Measurements from ENCODE around the gene HNRNPA1.

DNA sequence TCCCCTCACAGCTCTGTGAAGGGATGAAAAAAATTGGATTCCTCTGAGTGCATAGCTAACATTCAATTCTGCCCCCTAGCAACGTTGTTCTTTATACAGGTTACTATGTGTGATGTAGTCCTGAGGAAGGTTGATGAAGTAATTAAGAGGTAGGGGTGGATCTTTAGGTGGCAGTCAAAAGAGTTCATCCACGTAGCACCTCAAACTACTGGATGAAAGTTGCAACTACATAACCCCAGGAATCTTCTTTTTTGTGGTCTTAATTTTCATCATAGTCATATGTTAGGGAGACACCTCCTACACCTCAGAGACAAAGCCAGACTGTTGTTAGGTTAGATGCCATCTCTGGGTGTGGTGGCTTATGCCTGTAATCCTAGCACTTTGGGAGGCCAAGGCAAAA lies 30.5 kb downstream of the HNRNPA1 start:
- no peak for TF ChIP-seq CTCF (IDR thresholded peaks at IDR 0.05; ENCODE audit: extremely low read depth in 1 of 2, insufficient read depth in 1 of 2, low read depth in 1 of 2, low read length in 2 of 2)
- TF ChIP-seq POLR2A (IDR thresholded peaks at IDR 0.05; ENCODE audit: low read depth, low read length), result no peak
- TF ChIP-seq JUN (IDR thresholded peaks at IDR 0.05; ENCODE audit: borderline replicate concordance, insufficient read depth, insufficient read length, low read depth), result no peak
- TF ChIP-seq EZH2 (IDR thresholded peaks at IDR 0.05; ENCODE audit: borderline replicate concordance, low read depth, low read length, severe bottlenecking), result no peak
- TF ChIP-seq POLR2AphosphoS5 (IDR thresholded peaks at IDR 0.05; ENCODE audit: insufficient read depth, low read depth, low read length), result no peak
- TF ChIP-seq, protein P1, sequence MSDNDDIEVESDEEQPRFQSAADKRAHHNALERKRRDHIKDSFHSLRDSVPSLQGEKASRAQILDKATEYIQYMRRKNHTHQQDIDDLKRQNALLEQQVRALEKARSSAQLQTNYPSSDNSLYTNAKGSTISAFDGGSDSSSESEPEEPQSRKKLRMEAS (IDR thresholded peaks at IDR 0.05; ENCODE audit: insufficient read depth, insufficient read length), result no peak
- TF ChIP-seq FOS (IDR thresholded peaks at IDR 0.05; ENCODE audit: borderline replicate concordance, insufficient read depth, low read length), result no peak
- no peak for TF ChIP-seq MYC (IDR thresholded peaks at IDR 0.05; ENCODE audit: low read depth, low read length)
- TF ChIP-seq GATA2 (IDR thresholded peaks at IDR 0.05; ENCODE audit: insufficient read depth, insufficient read length, low read depth, low read length), result no peak
